K562 treated with DMSO at 1 percent for 12 hours (cell line): ENCODE results near the gene RIT2. TPM values are rescaled to one million over a fixed set of nuclear protein-coding genes. Genes with fewer than 3 reads are reported as not detected.

ENCODE experiments used
- total RNA-seq: library from RNA; unstranded; fragments of 300-600 nt; gene quantifications from 2 replicates; pipeline ENCODE4 v1.2.3, GENCODE V29; 2022; ENCODE audit not compliant: insufficient read depth

RIT2 gene
- total RNA-seq: not detected in 2 replicates

DNA sequence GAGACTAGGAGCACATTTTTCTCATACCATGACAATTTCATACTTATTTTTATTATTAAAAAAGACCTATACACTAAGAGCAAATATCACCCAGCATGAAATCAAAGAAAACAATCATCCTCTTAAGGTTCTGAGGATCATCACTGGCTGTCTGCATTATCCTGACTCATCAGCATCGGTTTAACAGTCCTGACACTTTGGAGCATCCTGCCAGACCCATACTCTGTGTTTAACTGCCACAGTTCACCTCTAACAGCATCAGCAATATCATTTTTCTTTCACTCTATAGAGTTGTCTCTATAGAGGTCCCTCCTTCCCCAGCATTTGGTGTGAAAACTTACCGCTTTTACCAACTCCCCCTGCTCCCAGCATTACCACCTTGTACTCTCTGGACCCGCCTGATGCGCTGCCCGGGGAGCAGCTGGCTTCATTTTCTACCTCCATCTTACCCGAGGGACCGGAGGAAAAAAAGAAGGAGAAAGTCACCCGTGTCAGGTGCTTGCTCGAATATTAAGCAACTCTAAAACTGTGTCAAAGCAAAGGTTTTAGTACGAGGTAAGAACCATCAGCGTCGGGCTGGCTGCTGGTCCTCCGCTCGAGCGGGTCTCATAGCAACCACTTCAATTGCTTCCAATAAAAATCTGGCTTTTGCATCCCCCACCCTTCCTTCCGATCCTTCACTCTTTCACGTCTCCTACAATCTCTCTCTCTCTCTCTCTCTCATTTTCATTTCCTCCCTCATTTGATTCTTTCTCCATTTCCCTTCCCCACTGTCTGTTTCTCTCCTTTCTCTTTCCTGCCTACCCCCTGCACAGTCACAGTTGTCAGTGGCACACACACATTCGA, at the start of gene RIT2:
RIT2 (minus strand) TSS at position 610 of the 846 bp plus-strand sequence.

Other genes starting within 250 kb of the RIT2 start
- gene SYT4, start 161.8 kb upstream of the RIT2 start, total RNA-seq: not detected in 2 replicates